Measurements from ENCODE around the gene OPCML.

DNA sequence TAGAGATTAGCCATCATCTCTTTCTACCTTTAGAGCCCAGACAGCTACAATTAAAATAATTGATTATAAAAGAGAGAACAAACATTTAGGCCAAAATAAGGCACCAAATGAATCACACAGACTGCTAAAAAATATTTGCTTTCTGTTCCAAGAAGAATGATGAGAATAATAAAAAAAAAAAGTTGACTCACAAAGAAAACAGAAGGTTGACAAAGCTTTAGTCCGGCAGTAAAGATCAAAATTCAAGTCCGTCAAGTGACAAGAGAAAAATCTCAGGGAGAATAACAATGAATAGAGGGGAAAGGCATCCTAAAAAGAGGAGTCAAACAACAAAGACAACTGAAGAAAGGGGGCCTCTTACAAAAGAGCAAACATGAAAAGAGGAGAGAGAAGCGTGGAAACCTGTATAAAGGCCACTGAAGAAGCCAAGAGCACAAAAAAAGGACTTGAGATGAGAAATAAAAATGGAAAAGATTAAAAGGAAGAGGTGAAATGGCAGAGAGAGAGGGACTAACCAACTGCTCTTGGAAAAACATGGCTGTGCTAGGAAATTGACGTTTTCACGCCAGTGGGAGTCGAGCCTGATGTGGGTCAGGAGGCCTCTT lies 910.2 kb downstream of the OPCML start:
- TF ChIP-seq, protein P1, sequence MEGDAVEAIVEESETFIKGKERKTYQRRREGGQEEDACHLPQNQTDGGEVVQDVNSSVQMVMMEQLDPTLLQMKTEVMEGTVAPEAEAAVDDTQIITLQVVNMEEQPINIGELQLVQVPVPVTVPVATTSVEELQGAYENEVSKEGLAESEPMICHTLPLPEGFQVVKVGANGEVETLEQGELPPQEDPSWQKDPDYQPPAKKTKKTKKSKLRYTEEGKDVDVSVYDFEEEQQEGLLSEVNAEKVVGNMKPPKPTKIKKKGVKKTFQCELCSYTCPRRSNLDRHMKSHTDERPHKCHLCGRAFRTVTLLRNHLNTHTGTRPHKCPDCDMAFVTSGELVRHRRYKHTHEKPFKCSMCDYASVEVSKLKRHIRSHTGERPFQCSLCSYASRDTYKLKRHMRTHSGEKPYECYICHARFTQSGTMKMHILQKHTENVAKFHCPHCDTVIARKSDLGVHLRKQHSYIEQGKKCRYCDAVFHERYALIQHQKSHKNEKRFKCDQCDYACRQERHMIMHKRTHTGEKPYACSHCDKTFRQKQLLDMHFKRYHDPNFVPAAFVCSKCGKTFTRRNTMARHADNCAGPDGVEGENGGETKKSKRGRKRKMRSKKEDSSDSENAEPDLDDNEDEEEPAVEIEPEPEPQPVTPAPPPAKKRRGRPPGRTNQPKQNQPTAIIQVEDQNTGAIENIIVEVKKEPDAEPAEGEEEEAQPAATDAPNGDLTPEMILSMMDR (IDR thresholded peaks at IDR 0.05) = no peak
- TF ChIP-seq POLR2AphosphoS5 (IDR thresholded peaks at IDR 0.05) (no peak), POLR2A (IDR thresholded peaks at IDR 0.05) (no peak)

Measured in suprapubic skin (tissue), 4 donors.